Effector memory CD4-positive, alpha-beta T cell (primary cell): Measurements from ENCODE around the gene ATP6V1A.

ENCODE experiments used
- DNase-seq, 3 donors: peaks; one replicate each; pipeline ENCODE4 v3.0.0-alpha.2; 2020
- H3K27ac ChIP-seq: 2 replicates; pipeline ENCODE4 v1.7.0; 2013; ENCODE audit warnings: mild to moderate bottlenecking, low read length, moderate library complexity; ENCODE audit not compliant: insufficient read depth, poor library complexity, severe bottlenecking
- H3K27me3 ChIP-seq: replicated peaks from 2 replicates; pipeline ENCODE4 v1.7.0; 2013; ENCODE audit warnings: mild to moderate bottlenecking, low read length; ENCODE audit not compliant: insufficient read depth, control insufficient read depth, poor library complexity, severe bottlenecking
- H3K36me3 ChIP-seq: 2 replicates; pipeline ENCODE4 v1.7.0; 2013; ENCODE audit warnings: mild to moderate bottlenecking, low read length, moderate library complexity; ENCODE audit not compliant: control insufficient read depth, insufficient read depth
- H3K4me1 ChIP-seq: 2 replicates; pipeline ENCODE4 v1.7.0; 2013; ENCODE audit warnings: low read length, mild to moderate bottlenecking; ENCODE audit not compliant: control insufficient read depth, insufficient read depth, poor library complexity, severe bottlenecking
- H3K4me3 ChIP-seq: 2 replicates; pipeline ENCODE4 v1.7.0; 2013; ENCODE audit warnings: low read length, low read depth, mild to moderate bottlenecking; ENCODE audit not compliant: insufficient read depth, poor library complexity, severe bottlenecking
- H3K9me3 ChIP-seq: 2 replicates; pipeline ENCODE4 v1.7.0; 2013; ENCODE audit warnings: mild to moderate bottlenecking, low read length, moderate library complexity; ENCODE audit not compliant: control insufficient read depth

Gene ATP6V1A

DNA sequence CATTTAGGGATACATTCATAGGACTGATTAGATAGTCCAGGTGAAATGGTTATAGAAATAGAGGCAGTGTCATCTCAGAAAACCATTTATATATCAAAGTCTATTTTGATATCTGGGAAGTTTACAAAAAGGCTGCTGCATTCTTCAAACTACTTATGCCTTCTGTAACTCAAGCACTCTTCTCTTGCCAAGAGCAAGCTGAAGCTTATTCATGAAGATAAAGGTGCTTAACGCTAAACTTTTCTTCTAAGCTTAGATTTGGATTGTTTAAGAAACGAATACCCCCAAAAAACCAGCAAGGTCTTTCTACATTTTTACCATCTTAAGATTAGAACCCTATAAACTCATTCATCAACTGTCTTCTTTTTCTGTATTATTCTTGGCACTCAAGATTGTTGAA is 27.1 kb upstream of the ATP6V1A start:
- DNase-seq = no peak
- Histone ChIP-seq H3K4me1 (no peaks in the 10 kb centered on the region), H3K9me3 (no peaks in the 10 kb centered on the region), H3K27ac (no peak overlapping the region), H3K4me3 (no peak overlapping the region), H3K27me3 (no peaks in the 10 kb centered on the region), H3K36me3 (peaks cover 31% of the 10 kb centered on the region)

GRCh38 chr3:113721636-113722035 is 25.2 kb upstream of the ATP6V1A start:
- DNase-seq = no peak
- no peaks in the 10 kb centered on the region for H3K4me1 ChIP-seq
- H3K27me3 ChIP-seq = no peaks in the 10 kb centered on the region
- no peak overlapping the region for H3K4me3 ChIP-seq
- peaks cover 31% of the 10 kb centered on the region for H3K36me3 ChIP-seq
- H3K9me3 ChIP-seq = no peaks in the 10 kb centered on the region
- no peak overlapping the region for H3K27ac ChIP-seq

DNA sequence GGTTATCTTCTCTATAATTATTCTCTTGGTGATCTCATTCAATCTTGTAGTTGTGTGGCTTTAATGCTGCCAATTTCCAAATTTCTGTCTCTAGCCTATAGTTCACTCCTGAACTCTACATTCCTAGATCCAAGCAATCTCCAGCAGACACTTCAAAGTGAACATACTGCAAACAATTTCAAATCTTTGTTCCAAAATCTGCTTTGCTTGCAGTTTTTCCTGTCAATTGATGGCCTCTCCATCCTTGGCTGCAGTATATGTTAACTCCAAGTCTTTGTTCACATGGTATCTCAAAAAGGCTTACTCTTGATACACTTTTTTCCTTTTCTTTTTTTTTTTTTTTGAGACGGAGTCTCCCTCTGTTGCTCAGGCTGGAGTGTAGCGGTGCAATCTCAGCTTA is 18.2 kb upstream of the ATP6V1A start:
- no peak for DNase-seq
- Histone ChIP-seq H3K9me3 (no peaks in the 10 kb centered on the region), H3K27me3 (no peaks in the 10 kb centered on the region), H3K4me1 (no peaks in the 10 kb centered on the region), H3K4me3 (no peak overlapping the region), H3K36me3 (no peaks in the 10 kb centered on the region), H3K27ac (no peak overlapping the region)

DNA sequence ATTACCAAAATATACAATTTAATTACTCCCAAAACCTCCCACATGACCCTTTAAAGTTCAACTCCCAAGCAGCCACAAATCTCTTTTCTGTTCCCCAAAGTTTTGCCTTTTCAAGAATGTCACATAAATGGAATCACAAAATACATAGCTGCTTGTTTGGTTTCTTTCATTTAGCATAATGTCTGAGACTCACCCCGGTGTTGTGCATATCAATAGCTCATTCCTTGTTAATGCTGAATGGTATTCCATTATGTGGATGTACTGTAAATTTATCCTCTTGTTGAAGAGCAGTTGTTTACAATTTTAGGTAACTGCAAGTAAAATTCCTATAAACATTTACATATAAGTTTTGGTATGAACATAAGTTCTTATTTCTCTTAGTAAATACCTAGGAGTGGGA is 16.3 kb upstream of the ATP6V1A start:
- H3K27me3 ChIP-seq = no peaks in the 10 kb centered on the region
- no peak overlapping the region for H3K27ac ChIP-seq
- no peaks in the 10 kb centered on the region for H3K4me1 ChIP-seq
- H3K4me3 ChIP-seq = no peak overlapping the region
- DNase-seq = no peak
- no peaks in the 10 kb centered on the region for H3K9me3 ChIP-seq
- H3K36me3 ChIP-seq = no peaks in the 10 kb centered on the region

- Histone ChIP-seq H3K4me1 (no peaks in the 10 kb centered on the region), H3K36me3 (no peaks in the 10 kb centered on the region), H3K27ac (no peak overlapping the region), H3K27me3 (no peaks in the 10 kb centered on the region), H3K4me3 (no peak overlapping the region), H3K9me3 (no peaks in the 10 kb centered on the region)
- no peak for DNase-seq
Observed at GRCh38 chr3:113731694-113732093, 15.1 kb upstream of the ATP6V1A start.

- Histone ChIP-seq H3K27me3 (no peaks in the 10 kb centered on the region), H3K4me3 (no peak overlapping the region), H3K36me3 (no peaks in the 10 kb centered on the region), H3K9me3 (no peaks in the 10 kb centered on the region), H3K4me1 (no peaks in the 10 kb centered on the region), H3K27ac (no peak overlapping the region)
- peak in 1 of 3 donors; percentile 18 for DNase-seq
Observed at GRCh38 chr3:113736548-113737089, 10.2 kb upstream of the ATP6V1A start.

DNA sequence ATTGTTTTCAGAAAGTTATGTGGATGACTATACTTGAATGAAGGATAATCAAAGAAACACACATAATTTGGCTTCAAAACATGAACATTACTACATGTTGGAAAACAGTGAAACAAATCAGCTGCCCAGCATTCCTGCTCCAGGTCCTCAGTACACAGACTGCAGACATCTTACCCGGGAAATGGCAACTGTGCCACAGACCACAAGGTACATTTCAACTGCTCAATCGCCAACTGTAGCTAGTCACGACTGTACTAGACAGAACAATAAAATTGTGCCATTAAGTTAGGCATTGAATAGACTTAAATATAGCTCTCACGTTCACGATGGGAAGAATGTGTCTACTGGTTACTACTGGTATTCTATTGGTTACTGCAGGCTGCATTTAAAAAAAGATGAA is 5.7 kb upstream of the ATP6V1A start:
- no peak overlapping the region for H3K4me3 ChIP-seq
- no peak for DNase-seq
- H3K9me3 ChIP-seq = no peaks in the 10 kb centered on the region
- H3K36me3 ChIP-seq = no peaks in the 10 kb centered on the region
- peaks cover 12% of the 10 kb centered on the region for H3K4me1 ChIP-seq
- no peaks in the 10 kb centered on the region for H3K27me3 ChIP-seq
- no peak overlapping the region for H3K27ac ChIP-seq

DNA sequence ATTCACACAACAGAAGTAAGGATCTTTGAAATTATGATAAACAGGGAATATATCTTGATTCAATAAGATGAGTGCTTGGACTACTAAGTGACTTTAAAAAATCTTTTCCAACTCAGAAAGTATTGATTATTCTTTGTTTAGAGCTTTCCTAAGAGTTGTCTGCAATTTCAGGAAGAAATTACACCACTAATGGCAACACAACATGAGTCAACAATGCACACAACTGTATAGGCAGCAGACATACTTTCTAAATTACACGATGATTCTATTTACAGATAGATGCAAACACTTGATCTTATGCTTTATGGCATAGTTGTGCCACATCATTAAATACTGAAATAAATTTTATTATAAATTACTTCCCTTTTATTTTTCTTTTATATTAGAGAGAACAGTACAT is 5.2 kb upstream of the ATP6V1A start:
- Histone ChIP-seq H3K9me3 (no peaks in the 10 kb centered on the region), H3K4me3 (no peak overlapping the region), H3K27me3 (no peaks in the 10 kb centered on the region), H3K36me3 (no peaks in the 10 kb centered on the region), H3K4me1 (peaks cover 12% of the 10 kb centered on the region), H3K27ac (no peak overlapping the region)
- DNase-seq = no peak

DNA sequence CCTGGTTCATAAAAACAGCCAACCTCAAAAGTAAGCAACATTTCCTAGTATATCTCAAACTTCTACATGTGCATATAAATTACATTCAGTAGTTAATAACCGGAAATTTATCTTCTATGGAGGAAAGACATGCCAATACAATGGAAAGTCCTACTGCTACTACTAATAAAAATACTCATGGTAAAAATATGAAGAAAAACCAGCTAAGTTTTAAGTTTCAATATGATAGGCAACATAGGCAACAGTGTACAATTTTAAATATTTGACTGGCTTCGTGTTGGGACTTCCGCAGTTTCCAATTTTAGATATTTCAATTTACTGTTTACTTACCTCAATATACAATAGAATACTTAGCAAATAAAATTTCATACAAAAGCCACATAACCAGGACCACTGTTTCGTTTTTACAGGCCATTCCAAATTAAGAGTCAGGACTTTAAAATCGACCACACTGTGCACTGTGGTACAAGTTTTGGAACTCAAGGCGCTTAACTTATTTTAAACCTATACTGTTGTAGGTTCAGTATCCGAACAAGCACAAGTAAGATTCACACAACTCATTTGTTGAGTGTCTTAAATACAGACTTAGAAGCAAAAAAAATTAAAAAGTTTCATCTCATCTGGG is 3.7 kb upstream of the ATP6V1A start:
- Histone ChIP-seq H3K9me3 (no peaks in the 10 kb centered on the region), H3K36me3 (no peaks in the 10 kb centered on the region), H3K27ac (no peak overlapping the region)

GRCh38 chr3:113744941-113745755 is 1.7 kb upstream of the ATP6V1A start:
- H3K27me3 ChIP-seq = no peaks in the 10 kb centered on the region
- peak overlapping the region; percentile 84 for H3K4me3 ChIP-seq
- peak; percentile 63 to 72 (median 67) for DNase-seq
- no peaks in the 10 kb centered on the region for H3K9me3 ChIP-seq
- no peaks in the 10 kb centered on the region for H3K36me3 ChIP-seq
- H3K27ac ChIP-seq = peak overlapping the region; percentile 100
- peaks cover 23% of the 10 kb centered on the region for H3K4me1 ChIP-seq

More for the DNA sequence above, 3.7 kb upstream of the ATP6V1A start:
- H3K27me3 ChIP-seq = no peaks in the 10 kb centered on the region
- H3K4me3 ChIP-seq = no peak overlapping the region
- DNase-seq = no peak
- peaks cover 23% of the 10 kb centered on the region for H3K4me1 ChIP-seq
